Activated naive CD4-positive, alpha-beta T cell treated with anti-CD3 and anti-CD28 coated beads for 36 hours (primary cell): ENCODE results near the gene MYL4. TPM values are rescaled to one million over a fixed set of nuclear protein-coding genes. Genes with fewer than 3 reads are reported as not detected.
"Not testable (repeated sequence)": the region's sequence is repeated elsewhere in the genome, so short reads cannot be mapped to it uniquely, and the experiment has no call there.

Experiments used
- CTCF ChIA-PET: fragments of 350-600 bp; sonication (Branson Sonifier 250); formaldehyde crosslinking; loops from one replicate; lab custom pipeline; 2021; ENCODE audit warnings: antibody characterized with exemption; lab: Charles Lee
- DNase-seq: peaks from one replicate; pipeline ENCODE4 v3.0.0-alpha.2; 2020
- H3K27ac Mint-ChIP-seq: one replicate; pipeline ENCODE4 v1.8.0; 2021; ENCODE audit warnings: mild to moderate bottlenecking, mixed read lengths
- H3K27me3 Mint-ChIP-seq: one replicate; pipeline ENCODE4 v1.8.0; 2021; ENCODE audit warnings: low read depth, mixed read lengths
- H3K36me3 Mint-ChIP-seq: one replicate; pipeline ENCODE4 v1.8.0; 2021; ENCODE audit warnings: low read depth, mixed read lengths
- H3K4me1 Mint-ChIP-seq: one replicate; pipeline ENCODE4 v1.8.0; 2021; ENCODE audit warnings: low read depth, mixed read lengths
- H3K4me3 Mint-ChIP-seq: one replicate; pipeline ENCODE4 v1.8.0; 2021; ENCODE audit warnings: mild to moderate bottlenecking, moderate library complexity, mixed read lengths
- H3K9me3 Mint-ChIP-seq: one replicate; pipeline ENCODE4 v1.8.0; 2021; ENCODE audit warnings: mixed read lengths
- intact Hi-C: fragments of 100-400 bp; cut with micrococcal nuclease; formaldehyde crosslinking; loops from one replicate; pipeline ENCODE4 v1.15.1; 2023
- total RNA-seq, 2 experiments: library from RNA; stranded (reverse); gene quantifications; one replicate each; pipeline ENCODE4 v1.2.3, GENCODE V29; 2021

The MYL4 gene
- total RNA-seq, 2 experiments from 2014 or later, result not detected

DNA sequence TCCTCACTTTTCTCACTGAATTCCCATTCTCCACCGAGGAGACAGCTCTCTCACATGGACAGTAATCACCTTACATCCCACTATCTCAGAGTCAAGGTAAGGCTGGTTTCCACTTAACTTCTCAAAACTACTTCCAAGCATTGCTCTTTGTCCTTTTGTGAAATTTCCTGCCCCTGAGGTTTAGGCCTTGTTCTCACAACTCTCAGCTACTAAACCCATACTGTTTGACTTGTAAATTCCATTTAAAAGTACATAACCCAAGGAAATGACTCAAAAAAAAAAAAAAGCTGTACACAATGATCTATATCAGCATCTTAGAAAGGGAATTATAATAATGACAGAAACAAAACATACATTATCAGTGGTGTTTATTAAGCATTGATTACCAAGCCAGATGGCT, 28.8 kb upstream of the MYL4 start:
- H3K27me3 Mint-ChIP-seq, result no peaks in the 10 kb centered on the region
- H3K27ac Mint-ChIP-seq, result no peak overlapping the region
- peaks cover 36% of the 10 kb centered on the region for H3K4me1 Mint-ChIP-seq
- H3K9me3 Mint-ChIP-seq, result no peaks in the 10 kb centered on the region
- H3K4me3 Mint-ChIP-seq, result no peak overlapping the region
- intact Hi-C loops, result loop anchor here (10.0 kb wide), 2 partner anchors 56 to 256 kb away; partner anchors contain the start of gene GOSR2
- H3K36me3 Mint-ChIP-seq, result peaks cover 22% of the 10 kb centered on the region
- DNase-seq, result no peak
- CTCF ChIA-PET, result no interaction called here

DNA sequence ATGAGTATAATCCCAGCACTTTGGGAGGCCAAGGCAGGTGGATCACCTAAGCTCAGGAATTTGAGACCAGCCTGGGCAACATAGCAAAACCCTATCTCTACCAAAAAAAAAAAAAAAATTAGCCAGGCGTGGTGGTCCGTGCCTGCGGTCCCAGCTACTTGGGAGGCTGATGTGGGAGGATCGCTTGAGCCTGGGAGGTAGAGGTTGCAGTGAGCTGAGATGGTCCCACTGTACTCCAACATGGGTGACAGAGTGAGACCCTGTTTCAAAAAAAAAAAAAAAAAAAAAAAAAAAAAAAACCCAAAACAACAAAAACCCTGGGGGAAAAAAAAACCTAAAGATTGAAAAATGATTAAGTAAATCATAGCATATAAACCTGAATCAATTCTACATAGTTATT, 28.2 kb upstream of the MYL4 start:
- DNase-seq, H3K9me3 Mint-ChIP-seq, H3K4me3 Mint-ChIP-seq, H3K27ac Mint-ChIP-seq, H3K27me3 Mint-ChIP-seq, CTCF ChIA-PET: not testable (repeated sequence)
- Mint-ChIP-seq H3K4me1 (peaks cover 38% of the 10 kb centered on the region), H3K36me3 (peaks cover 23% of the 10 kb centered on the region)
- intact Hi-C loops, result loop anchor here (10.0 kb wide), 2 partner anchors 56 to 256 kb away; partner anchors contain the start of gene GOSR2

GRCh38 chr17:47184681-47185080, 24.5 kb upstream of the MYL4 start:
- CTCF ChIA-PET, result no interaction called here
- DNase-seq, result no peak
- Mint-ChIP-seq H3K36me3 (peaks cover 17% of the 10 kb centered on the region), H3K4me3 (no peak overlapping the region), H3K27ac (no peak overlapping the region), H3K9me3 (no peaks in the 10 kb centered on the region), H3K27me3 (no peaks in the 10 kb centered on the region), H3K4me1 (peaks cover 38% of the 10 kb centered on the region)
- intact Hi-C loops, result loop anchor here (10.0 kb wide), 2 partner anchors 60 to 260 kb away; partner anchors contain the start of gene GOSR2

DNA sequence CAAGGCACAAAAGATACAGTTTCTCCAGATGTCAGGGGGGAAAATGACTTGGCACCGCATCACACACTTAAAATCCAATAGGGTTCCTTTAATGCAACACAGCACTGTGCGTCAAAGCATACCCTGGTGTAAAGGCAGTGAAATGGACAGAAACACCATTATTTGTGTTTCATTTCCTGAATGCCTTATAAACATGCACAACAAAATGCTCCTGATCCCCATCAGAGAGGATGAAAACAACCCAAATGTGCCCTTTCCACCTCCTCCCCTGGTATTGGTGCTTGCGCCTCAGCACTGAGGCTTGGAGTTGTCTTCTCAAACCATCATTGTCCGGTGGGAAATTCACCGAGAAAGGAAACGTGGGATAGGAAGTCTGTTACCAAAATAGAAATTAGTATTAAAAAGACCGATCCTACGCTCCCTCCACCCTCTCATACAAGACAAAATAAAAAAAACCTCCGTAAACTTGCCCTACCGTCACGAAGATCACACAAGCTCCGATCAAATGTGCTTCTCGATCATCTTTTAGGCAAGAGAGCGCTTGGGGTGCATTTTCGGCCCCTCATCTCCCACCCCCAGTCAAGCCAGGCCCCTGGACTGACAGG, 20.8 kb upstream of the MYL4 start:
- CTCF ChIA-PET, result interaction anchor here (0.5 to 1.1 kb wide), 3 partner anchors 12 to 758 kb away, joined by 3 to 5 read pairs (median 3); no protein-coding TSS in a partner anchor
- intact Hi-C loops, result loop anchor here (10.0 kb wide), 2 partner anchors 64 to 264 kb away; partner anchors contain the start of gene GOSR2
- peak overlapping the region; percentile 91 for H3K27ac Mint-ChIP-seq
- H3K27me3 Mint-ChIP-seq, result no peaks in the 10 kb centered on the region
- no peaks in the 10 kb centered on the region for H3K9me3 Mint-ChIP-seq
- peak overlapping the region; percentile 84 for H3K4me3 Mint-ChIP-seq
- H3K36me3 Mint-ChIP-seq, result peaks cover 10% of the 10 kb centered on the region
- DNase-seq, result peak; percentile 44
- H3K4me1 Mint-ChIP-seq, result peaks cover 34% of the 10 kb centered on the region

- DNase-seq, result peak; percentile 100
- Mint-ChIP-seq H3K36me3 (peaks cover 10% of the 10 kb centered on the region), H3K4me1 (peaks cover 34% of the 10 kb centered on the region), H3K27me3 (no peaks in the 10 kb centered on the region), H3K4me3 (peak within 1 kb of the TSS; percentile 84), H3K27ac (peak within 1 kb of the TSS; percentile 91), H3K9me3 (no peaks in the 10 kb centered on the region)
- intact Hi-C loops, result loop anchor here (1.0 to 10.0 kb wide), 4 partner anchors 15 to 264 kb away; partner anchors contain the start of gene GOSR2
- CTCF ChIA-PET, result interaction anchor here (1.1 to 1.3 kb wide), 2 partner anchors 12 to 15 kb away, joined by 3 read pairs; no protein-coding TSS in a partner anchor
These were observed 20.0 kb upstream of the MYL4 start, which contains the start of gene CDC27 for GRCh38 chr17:47188876-47189731. CDC27 (minus strand) TSS chr17:47189295; CDS start chr17:47189172, 123 bp downstream.

DNA sequence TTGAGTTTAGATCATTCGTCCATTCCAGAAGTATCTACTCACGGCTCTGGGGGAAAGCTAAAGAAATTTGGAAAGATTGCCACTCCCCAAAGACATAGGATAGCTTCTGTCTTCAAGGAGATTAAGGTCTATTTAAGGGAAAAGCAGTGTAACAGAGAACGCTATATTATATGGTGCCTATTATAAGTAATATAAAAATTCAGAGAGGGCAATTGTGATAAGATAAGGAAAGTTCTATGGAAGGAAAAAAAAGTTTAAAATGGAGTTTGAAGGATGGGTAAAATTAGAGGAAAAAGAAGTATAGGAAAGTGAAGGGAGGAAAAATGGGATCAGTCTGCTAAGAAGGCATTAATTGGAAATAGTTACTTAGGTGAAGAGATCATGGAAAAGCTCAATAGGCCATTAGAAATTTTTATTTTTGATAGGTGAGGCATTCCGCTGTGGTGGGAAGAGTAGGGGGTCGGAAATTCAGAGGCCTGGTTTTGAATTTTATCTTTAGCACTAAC, 19.4 kb upstream of the MYL4 start:
- CTCF ChIA-PET, result interaction anchor here (1.3 kb wide), 1 partner anchor 14 kb away, joined by 3 read pairs; no protein-coding TSS in a partner anchor
- Mint-ChIP-seq H3K9me3 (no peaks in the 10 kb centered on the region), H3K36me3 (peaks cover 10% of the 10 kb centered on the region), H3K4me1 (peaks cover 27% of the 10 kb centered on the region), H3K4me3 (peak overlapping the region; percentile 84), H3K27me3 (no peaks in the 10 kb centered on the region), H3K27ac (peak overlapping the region; percentile 91)
- DNase-seq, result no peak
- intact Hi-C loops, result loop anchor here (1.0 to 10.0 kb wide), 4 partner anchors 15 to 265 kb away; partner anchors contain the start of gene GOSR2

DNA sequence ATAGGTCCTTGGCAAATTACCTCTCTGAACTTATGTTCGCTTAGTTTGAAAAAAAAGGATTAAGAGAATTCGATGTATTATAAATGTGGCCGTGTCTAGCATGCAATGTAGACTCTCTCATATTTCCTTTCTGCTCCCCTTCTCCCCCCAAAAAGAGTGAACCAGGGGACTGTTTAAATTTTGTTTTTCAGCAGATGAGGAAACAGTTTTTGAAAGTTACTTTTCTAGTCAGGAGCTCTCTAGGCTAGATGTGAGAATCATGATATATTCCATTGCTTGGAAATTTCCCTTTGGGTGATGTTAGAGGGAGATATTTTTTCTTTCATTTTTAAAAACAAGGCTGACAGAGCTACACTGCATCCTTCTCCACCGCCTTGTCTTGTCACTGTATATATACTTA, 18.9 kb upstream of the MYL4 start:
- Mint-ChIP-seq H3K36me3 (peaks cover 10% of the 10 kb centered on the region), H3K4me3 (peak overlapping the region; percentile 84), H3K4me1 (peaks cover 26% of the 10 kb centered on the region), H3K27ac (no peak overlapping the region), H3K27me3 (no peaks in the 10 kb centered on the region), H3K9me3 (no peaks in the 10 kb centered on the region)
- intact Hi-C loops, result no loop called here
- CTCF ChIA-PET, result interaction anchor here (0.6 to 1.3 kb wide), 2 partner anchors 14 to 38 kb away, joined by 3 to 7 read pairs; no protein-coding TSS in a partner anchor
- DNase-seq, result no peak

GRCh38 chr17:47190770-47191169, 18.4 kb upstream of the MYL4 start:
- H3K4me1 Mint-ChIP-seq, result peaks cover 26% of the 10 kb centered on the region
- no peaks in the 10 kb centered on the region for H3K27me3 Mint-ChIP-seq
- H3K9me3 Mint-ChIP-seq, result no peaks in the 10 kb centered on the region
- peaks cover 10% of the 10 kb centered on the region for H3K36me3 Mint-ChIP-seq
- CTCF ChIA-PET, result interaction anchor here (0.6 to 1.3 kb wide), 3 partner anchors 10 to 38 kb away, joined by 3 to 7 read pairs (median 3); no protein-coding TSS in a partner anchor
- intact Hi-C loops, result no loop called here
- no peak overlapping the region for H3K27ac Mint-ChIP-seq
- DNase-seq, result no peak
- H3K4me3 Mint-ChIP-seq, result no peak overlapping the region

- CTCF ChIA-PET, result no interaction called here
- intact Hi-C loops, result no loop called here
- Mint-ChIP-seq H3K4me1 (peaks cover 15% of the 10 kb centered on the region), H3K36me3 (peaks cover 6% of the 10 kb centered on the region), H3K27ac (no peak overlapping the region), H3K27me3 (no peaks in the 10 kb centered on the region), H3K9me3 (no peaks in the 10 kb centered on the region), H3K4me3 (no peak overlapping the region)
- DNase-seq, result no peak
These were observed 16.6 kb upstream of the MYL4 start for GRCh38 chr17:47192554-47192953.

DNA sequence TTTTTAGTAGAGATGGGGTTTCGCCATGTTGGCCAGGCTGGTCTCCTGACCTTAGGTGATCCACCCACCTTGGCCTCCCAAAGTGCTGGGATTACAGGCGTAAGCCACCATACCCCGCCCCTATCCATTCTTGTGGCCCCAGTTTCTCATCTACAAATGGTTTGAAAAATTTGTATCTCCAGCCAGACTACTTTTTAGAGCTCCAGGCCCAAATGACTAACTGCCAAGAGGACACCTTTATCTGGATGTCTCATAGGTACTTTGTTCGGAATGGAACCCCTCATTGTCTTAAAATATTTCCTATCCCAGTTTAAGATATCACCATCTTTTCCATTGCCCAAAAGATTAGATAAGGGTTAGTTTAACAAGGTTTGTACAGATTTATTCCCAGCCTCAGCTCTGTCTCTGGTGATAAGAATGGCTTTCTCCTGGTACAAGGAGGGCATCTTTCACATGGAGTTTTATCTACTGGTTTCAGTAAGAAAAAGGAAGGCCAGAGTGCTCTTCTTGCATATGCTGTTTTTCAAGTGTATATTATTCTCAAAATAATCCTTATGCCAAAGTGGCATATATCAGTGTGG, 15.1 kb upstream of the MYL4 start:
- Mint-ChIP-seq H3K36me3 (no peaks in the 10 kb centered on the region), H3K9me3 (no peaks in the 10 kb centered on the region), H3K4me1 (peaks cover 11% of the 10 kb centered on the region), H3K4me3 (no peak overlapping the region), H3K27me3 (no peaks in the 10 kb centered on the region), H3K27ac (no peak overlapping the region)
- DNase-seq, result no peak
- intact Hi-C loops, result no loop called here
- CTCF ChIA-PET, result no interaction called here

DNA sequence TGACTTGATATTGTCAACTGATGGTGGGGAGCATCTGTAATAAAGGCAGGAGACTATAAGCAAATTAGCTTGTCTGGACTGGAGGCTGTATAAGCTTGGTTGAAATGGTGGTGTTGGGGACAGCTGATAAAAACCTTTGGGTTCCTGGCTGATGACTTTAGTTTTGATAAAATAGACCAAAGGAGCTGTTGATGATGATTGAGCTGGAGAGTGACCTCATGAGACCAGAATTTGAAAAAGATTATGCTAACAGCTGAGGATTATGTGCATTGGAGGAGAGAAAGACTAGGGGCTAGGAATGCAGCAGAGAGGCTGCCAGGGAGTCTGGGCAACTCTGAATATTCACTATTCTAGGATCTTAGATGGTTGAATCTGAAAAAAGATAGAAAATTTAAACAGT, 11.3 kb upstream of the MYL4 start:
- Mint-ChIP-seq H3K36me3 (no peaks in the 10 kb centered on the region), H3K9me3 (no peaks in the 10 kb centered on the region), H3K27me3 (no peaks in the 10 kb centered on the region), H3K4me1 (peaks cover 11% of the 10 kb centered on the region), H3K4me3 (no peak overlapping the region), H3K27ac (no peak overlapping the region)
- no peak for DNase-seq
- intact Hi-C loops, result no loop called here
- CTCF ChIA-PET, result no interaction called here
